Activated CD8-positive, alpha-beta memory T cell treated with anti-CD3 and anti-CD28 coated beads for 36 hours (primary cell): Measurements from ENCODE around the gene CHMP4A. TPM values are rescaled to one million over a fixed set of nuclear protein-coding genes. Genes with fewer than 3 reads are reported as not detected.
"Not testable (repeated sequence)": the region's sequence is repeated elsewhere in the genome, so short reads cannot be mapped to it uniquely, and the experiment has no call there.

Source experiments
- CTCF ChIA-PET: fragments of 350-600 bp; sonication (Branson Sonifier 250); formaldehyde crosslinking; loops from one replicate; lab custom pipeline; 2021; ENCODE audit warnings: antibody characterized with exemption; lab: Charles Lee
- POLR2A ChIA-PET: fragments of 350-600 bp; sonication (Branson Sonifier 250); formaldehyde crosslinking; loops from one replicate; lab custom pipeline; 2021; ENCODE audit warnings: antibody characterized with exemption; lab: Charles Lee
- total RNA-seq, 2 experiments: library from RNA; stranded (reverse); gene quantifications; one replicate each; pipeline ENCODE4 v1.2.3, GENCODE V29; 2021

CHMP4A gene
- total RNA-seq, 2 experiments from 2014 or later: 73.7 to 75.8 TPM

DNA sequence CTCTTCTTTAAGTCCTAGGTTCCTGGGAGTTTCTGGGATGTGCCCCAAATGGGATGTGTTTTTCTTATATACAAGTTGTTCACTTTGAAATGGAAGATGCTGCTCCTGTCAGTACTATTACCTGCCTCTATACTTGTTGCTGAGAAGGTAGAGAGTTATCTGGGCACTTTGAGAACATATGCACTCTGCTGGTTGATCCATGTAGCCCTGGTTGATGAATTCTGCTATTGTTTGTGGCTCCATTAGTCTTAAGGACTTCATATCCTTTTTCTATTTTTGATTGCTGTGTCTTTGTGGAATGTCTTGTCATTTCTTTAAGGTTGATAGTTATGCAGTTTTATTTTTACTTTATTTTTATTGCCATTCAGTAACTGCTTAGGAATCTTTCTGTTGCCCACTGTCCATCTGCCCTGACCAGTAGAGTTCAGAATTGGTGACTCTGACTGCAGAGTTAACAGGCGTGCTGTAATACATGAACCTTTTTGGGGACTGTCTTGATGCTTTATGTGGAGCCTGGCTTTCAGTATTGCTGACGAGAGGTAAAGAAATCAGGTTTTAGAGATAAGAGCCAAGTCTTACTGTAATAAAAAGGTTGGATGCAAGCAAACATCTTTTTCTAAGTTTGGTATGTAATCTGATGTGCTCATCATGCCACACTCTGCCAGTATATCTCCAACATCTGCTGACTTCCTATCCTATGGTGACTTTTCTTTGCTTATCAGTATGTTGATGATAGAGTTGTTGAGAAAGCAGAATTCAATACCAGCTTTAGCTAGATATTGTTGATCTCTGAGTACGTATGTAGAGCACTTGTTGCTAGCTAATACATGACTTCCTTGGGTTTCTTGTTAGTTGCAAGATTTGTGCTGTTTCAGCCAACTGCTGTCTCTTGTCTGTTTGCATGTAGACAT is 21.1 kb upstream of the CHMP4A start:
- CTCF ChIA-PET: interaction anchor here (0.8 to 1.9 kb wide), 5 partner anchors 8 to 74 kb away, joined by 4 to 6 read pairs (median 5); partner anchors contain the start of genes CIDEB, IRF9 and TINF2
- POLR2A ChIA-PET: interaction anchor here (0.8 kb wide), 1 partner anchor 8 kb away, joined by 4 read pairs; the partner anchor contains the start of gene TINF2

DNA sequence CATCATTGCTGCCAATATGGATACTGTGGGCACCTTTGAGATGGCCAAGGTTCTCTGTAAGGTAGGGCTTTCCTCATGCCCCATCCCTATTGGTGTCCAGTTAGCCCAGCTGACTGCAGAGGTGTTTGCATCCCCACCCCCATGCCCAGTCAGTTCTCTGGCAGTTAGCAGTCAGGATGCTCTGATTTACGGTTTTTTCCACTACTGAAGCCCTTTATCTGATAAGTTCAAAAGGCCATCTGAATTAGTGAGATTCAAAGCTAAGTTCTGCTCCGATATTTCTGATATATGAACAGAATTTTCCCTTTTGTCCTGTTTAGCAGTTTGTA is 20.2 kb upstream of the CHMP4A start:
- CTCF ChIA-PET: interaction anchor here (1.0 to 1.9 kb wide), 2 partner anchors 9 to 72 kb away, joined by 4 to 5 read pairs; partner anchors contain the start of genes IRF9 and TINF2
- POLR2A ChIA-PET: interaction anchor here (0.6 to 0.8 kb wide), 3 partner anchors 8 to 198 kb away, joined by 3 to 4 read pairs (median 4); partner anchors contain the start of gene TINF2

DNA sequence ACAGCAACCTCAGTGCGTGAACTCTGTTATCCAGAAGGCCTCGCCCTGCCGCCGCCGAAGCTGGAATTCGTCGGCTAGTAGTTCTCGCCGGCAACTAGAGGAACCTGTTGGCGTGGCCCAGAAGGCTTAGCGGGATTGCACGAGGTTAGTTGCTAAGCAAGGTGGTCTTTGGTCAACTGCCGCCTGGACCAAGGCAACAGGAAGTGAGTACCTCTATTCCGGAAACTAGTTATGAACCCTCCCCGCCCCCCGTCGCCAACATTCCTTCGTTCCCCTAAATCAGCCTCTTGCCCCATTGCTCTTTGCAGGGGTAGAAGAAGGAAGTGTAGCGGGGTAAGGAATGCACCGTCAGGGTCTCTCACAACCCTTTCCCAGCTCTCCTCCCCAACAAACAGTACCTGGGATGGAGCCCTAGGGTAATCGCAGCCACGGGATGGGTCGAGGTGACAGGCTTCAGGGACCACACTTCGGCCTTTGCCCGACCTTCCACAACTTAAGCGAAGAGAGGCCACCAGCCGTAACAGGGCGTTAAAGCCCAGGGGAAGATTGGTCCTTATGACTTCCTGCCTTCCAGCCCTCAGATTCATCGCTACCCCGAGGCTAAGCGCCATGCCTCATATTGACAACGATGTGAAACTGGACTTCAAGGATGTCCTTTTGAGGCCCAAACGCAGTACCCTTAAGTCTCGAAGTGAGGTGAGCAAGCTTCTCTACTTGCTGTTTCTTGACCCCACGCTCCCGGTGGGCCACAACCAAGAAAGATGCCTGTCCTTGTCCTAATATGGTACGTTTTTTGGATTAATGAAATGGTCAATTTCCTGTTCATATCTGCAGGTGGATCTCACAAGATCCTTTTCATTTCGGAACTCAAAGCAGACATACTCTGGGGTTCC is 19.6 kb upstream of the CHMP4A start, which contains the start of gene GMPR2:
Gene GMPR2 (plus strand): TSS at position 285 of the 893 bp plus-strand sequence. CDS start 325 bp downstream, at position 610.
- POLR2A ChIA-PET: interaction anchor here (0.6 to 1.3 kb wide), 4 partner anchors 7 to 199 kb away, joined by 3 to 9 read pairs (median 4); partner anchors contain the start of gene TINF2
- CTCF ChIA-PET: interaction anchor here (1.0 to 1.9 kb wide), 2 partner anchors 10 to 72 kb away, joined by 4 to 5 read pairs; partner anchors contain the start of genes IRF9 and TINF2

DNA sequence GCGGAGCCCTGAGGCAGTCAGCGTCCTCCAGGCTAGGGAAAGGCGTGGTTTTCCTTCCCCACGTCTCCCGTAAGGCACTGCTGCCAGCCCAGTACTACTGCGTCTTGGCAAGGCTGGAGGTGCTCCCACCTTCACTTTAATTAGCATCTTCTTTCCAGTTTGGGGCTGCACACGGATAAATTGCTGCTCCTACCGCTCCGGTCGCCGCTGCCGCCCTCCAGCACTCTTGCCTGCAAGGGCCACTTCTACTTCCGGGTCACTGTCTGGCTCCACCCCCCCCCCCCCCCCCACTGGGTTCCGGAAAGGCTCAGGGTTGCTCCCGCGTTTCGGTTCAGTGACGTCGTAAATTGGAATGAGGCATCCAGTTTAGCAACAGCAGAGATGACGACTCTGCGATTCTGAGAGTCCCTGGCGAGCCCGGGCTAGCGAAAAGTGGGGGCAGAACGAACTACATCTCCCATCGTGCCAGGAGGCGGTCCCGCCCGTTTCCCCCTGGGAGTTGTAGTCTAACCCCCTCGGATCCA is 18.9 kb upstream of the CHMP4A start, which contains the start of gene NEDD8:
Gene NEDD8 (minus strand): TSS at position 247 of the 524 bp plus-strand sequence. CDS start 100 bp downstream, at position 147.
- CTCF ChIA-PET: interaction anchor here (1.9 kb wide), 1 partner anchor 71 kb away, joined by 4 read pairs; the partner anchor contains the start of gene IRF9
- POLR2A ChIA-PET: interaction anchor here (1.3 kb wide), 1 partner anchor 10 kb away, joined by 9 read pairs; the partner anchor contains the start of gene TINF2

DNA sequence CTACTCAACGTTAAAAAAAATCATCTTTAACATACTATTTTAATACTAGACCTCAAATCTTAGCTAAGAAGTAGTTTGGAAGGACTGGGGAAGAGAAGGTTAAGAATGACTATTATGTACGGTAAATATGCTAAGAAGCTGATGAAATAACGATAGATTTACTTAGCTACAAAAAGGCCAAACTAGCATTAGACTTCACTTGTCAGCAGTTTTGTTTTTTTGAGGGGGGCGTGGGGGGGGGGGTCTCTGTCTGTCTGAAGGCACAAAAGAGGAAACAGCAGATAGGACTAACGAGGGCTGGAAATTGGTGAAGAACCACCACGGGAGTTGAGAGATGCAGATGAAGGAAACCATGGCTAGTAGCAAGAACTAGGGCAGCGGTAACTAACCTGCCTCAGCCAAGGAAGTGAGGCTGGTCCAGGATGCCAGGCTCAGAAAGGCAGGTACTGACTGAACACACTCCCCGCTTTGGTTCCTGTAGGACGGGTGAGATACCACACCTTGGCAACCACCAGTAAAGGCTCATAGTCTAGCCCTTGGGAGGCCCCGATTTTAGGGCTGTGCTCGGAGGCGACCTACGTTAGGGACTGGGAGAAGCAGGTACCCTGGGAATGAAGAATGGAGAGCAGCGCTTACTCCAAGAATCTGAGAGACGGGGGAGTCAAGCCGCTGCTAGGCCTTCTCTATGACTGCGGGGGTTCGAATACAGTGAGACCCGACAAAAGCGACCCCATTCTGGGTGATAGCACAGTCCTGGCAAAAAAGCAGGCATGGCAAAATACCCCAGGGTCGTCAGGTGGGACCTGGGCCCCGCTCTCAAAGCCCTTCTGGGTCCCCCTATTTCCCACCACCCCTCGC is 18.2 kb upstream of the CHMP4A start:
- ChIA-PET CTCF (interaction anchor here (0.9 to 1.6 kb wide), 4 partner anchors 11 to 70 kb away, joined by 3 to 5 read pairs (median 3); partner anchors contain the start of genes CHMP4A, IRF9 and TINF2), POLR2A (interaction anchor here (0.6 to 1.0 kb wide), 3 partner anchors 11 to 210 kb away, joined by 3 to 10 read pairs (median 4); partner anchors contain the start of gene TINF2)

DNA sequence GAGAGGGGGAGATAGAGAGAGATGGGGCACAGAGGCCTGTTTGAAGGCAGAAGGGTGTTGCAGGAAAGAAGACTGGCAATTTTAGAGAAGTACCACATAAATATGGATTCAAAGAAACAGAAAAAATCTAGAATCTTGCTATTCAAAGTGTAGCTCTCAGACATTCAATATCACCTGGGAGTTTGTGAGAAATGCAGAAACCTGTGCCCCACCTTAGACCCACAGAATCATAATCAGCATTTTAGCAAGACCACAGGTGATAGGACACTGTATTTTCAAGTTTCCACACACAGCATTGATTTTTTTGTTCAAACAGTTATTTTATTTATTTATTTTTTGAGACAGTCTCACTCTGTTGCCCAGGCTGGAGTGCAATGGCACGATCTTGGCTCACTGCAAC is 15.6 kb upstream of the CHMP4A start:
- ChIA-PET CTCF (interaction anchor here (0.6 to 0.9 kb wide), 3 partner anchors 13 to 203 kb away, joined by 3 to 5 read pairs (median 4); partner anchors contain the start of gene MDP1), POLR2A (interaction anchor here (0.6 to 0.7 kb wide), 2 partner anchors 9 to 43 kb away, joined by 5 to 7 read pairs; partner anchors contain the start of gene RABGGTA)

DNA sequence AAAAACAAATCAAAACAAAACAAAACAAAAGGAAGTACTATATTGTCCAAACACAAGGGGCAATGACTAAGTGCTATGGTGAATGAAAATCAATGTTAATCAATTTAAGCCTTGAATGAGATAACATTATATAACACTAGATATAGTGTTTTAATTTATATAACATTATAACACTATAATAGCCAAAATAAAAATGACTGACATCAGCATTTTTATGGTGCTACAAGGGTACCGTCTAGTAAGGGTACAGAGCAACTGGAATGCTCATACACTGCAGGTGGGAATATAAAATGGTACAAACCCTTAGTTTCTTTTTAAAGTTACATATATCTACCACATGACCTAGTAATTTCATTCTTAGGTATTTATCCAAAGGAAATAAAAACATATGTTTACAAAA is 13.2 kb upstream of the CHMP4A start:
- ChIA-PET CTCF (interaction anchor here (0.7 kb wide), 1 partner anchor 20 kb away, joined by 4 read pairs; no protein-coding TSS in a partner anchor), POLR2A (no interaction called here)

DNA sequence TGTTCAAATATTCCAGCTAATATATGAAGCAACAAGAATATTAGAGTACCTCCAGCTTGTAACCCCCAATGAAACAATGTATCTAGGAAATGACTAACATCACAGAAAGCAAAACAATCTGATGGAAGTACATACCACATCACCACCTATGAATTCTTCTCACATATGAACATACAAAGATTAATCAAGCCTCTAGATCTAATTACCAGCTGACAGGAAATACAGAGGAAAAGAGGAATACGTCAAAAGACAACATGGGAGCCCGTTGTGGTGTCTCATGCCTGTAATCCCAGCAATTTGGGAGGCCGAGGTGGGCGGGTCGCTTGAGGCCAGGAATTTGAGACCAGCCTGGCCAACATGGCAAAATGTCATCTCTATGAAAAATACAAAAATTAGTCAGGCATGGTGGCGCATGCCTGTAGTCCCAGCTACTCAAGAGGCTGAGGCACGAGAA is 11.4 kb upstream of the CHMP4A start:
- CTCF ChIA-PET: interaction anchor here (0.6 to 1.4 kb wide), 2 partner anchors 84 to 129 kb away, joined by 4 read pairs; no protein-coding TSS in a partner anchor
- POLR2A ChIA-PET: no interaction called here

DNA sequence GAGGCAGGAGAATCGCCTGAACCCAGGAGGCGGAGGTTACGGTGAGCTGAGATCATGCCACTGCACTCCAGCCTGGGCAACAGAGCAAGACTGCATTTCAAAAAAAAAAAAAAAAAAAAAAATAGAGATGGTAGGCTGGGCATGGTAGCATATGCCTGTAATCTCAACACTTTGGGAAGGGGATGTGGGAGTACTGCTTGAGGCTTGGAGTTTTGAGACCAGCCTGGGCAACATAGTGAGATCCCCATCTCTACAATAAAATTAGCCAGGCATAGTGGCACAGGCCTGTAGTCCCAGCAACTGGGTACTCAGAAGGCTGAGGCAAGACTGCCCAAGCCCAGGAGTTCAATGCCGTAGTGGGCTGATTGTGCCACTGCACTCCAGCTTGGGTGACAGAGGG is 9.7 kb upstream of the CHMP4A start:
- CTCF ChIA-PET: interaction anchor here (0.8 kb wide), 1 partner anchor 9 kb away, joined by 3 read pairs; no protein-coding TSS in a partner anchor
- POLR2A ChIA-PET: not testable (repeated sequence)

DNA sequence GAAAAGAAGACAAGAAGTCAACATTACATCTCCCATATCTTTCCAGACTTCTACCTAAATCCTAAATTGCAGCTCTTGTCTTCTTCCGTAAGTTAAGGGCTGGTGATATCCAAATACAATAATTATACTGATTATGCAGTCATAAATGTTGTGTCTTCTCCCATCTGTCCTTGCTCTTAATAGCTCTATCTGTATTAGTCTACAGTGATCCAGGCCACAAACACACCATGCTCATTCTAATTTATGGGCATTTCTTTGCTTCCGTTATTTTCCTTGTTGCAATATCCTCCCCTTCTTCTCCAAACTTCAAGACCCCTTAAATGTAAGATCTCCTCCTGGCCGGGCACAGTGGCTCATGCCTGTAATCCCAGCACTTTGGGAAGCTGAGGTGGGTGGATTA is 6.2 kb upstream of the CHMP4A start:
- POLR2A ChIA-PET: interaction anchor here (0.6 kb wide), 1 partner anchor 10 kb away, joined by 9 read pairs; no protein-coding TSS in a partner anchor
- CTCF ChIA-PET: interaction anchor here (0.9 to 1.9 kb wide), 2 partner anchors 23 to 77 kb away, joined by 3 to 8 read pairs; partner anchors contain the start of gene TINF2

DNA sequence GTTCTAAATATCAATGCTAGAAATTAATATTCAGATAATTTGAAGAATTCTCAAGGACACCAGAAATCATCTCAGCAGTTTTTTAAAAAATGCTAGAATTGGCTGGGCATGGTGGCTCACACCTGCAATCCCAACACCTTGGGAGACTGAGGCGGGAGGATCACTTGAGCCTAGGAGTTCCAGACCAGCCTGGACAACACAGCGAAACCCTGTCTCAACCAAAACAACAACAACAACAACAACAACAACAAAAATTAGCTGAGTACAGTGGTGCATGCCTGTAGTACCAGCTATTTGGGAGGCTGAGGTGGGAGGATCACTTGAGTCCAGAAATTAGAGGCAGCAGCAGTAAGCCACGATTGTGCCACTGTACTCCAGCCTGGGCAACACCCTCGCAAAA is 5.8 kb upstream of the CHMP4A start:
- CTCF ChIA-PET: interaction anchor here (1.9 kb wide), 1 partner anchor 24 kb away, joined by 8 read pairs; the partner anchor contains the start of gene TINF2
- POLR2A ChIA-PET: interaction anchor here (0.6 kb wide), 1 partner anchor 10 kb away, joined by 9 read pairs; no protein-coding TSS in a partner anchor

DNA sequence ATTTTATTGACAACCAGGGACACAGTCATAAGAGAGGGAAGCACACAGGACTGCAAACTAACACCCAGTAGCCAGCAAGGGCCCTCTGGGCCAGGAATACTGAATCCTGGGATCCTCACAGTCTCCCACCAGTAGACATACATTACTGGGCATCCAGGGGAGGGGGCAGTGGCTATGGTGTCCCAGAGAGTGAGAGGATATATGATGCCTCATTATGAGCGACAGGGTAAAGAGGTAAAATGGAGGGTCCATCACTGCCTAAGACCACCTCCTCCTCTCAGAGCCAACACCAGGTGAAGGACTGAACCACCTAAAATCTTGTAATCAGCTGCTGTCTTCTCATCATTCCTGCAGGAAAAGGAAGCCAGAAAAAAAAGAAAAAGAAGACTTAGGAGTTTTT is 3.6 kb upstream of the CHMP4A start:
- POLR2A ChIA-PET: not testable (repeated sequence)
- CTCF ChIA-PET: interaction anchor here (1.6 to 3.3 kb wide), 2 partner anchors 25 to 28 kb away, joined by 5 to 16 read pairs; partner anchors contain the start of genes IPO4 and TINF2

DNA sequence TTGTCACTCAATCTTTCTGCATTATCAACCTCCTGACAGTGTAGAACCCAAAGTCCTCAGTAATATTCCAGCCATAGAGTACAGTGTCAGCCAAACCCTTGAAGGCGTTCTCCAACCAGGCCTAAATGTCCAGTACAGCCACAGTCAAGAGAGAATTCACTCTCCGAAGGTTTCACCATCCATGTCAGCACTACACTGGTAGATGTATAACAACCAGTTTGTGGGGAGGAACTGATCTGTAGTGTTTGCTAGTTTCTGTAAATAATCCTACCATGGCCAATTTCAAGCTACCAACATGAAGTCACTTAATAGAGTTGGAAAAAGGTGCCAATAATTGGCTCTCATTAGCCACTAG is 3.0 kb upstream of the CHMP4A start:
- CTCF ChIA-PET: interaction anchor here (0.9 to 3.3 kb wide), 14 partner anchors 9 to 215 kb away, joined by 3 to 16 read pairs (median 5); partner anchors contain the start of genes CIDEB, IPO4, TINF2 and TM9SF1
- POLR2A ChIA-PET: interaction anchor here (0.5 to 2.0 kb wide), 3 partner anchors 20 to 126 kb away, joined by 3 to 18 read pairs (median 9); partner anchors contain the start of genes TINF2 and TM9SF1

DNA sequence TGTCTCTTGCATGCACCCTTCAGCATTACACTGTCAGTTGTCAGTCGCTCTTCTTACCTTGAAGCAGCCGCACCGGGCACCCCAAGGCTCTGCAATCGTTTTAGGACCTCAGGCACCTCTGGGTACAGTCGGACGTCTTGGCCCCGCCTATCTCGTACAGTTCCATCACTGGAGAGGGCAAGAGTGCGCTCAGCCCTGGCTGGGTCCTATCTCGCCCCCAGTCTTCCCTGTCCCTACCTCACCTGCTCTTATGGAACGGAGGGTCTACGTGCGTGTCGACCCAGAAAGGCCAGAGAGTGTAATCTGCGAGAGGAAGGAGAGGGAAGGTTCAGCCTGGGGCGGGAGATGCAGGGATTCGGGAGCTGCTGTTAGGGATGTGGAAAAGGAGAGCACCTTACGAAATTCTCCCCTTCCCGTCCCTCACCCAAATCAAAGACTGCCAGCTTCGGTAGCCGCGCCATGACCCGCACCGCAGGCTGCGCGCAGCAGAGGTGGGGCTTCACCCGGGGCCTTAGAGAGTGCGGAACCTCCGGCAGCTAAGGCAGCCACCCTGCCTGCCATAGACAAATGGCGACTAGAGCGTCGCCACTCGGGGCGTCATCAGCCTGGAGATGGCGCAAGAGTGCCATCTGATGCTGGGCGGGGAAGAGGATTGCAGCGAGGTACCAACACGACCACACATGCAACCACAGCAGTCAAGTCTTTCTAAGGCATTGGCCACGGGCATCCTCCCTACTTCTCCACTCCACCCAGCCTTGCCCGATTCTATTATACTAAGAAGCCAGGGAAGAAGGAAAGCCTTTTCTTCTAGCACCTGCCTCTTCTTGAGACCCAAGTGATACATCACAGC is 2.4 kb upstream of the CHMP4A start, which contains the start of gene MDP1:
Gene MDP1 (minus strand): TSS at position 572 of the 850 bp plus-strand sequence. CDS start 111 bp downstream, at position 461.
- CTCF ChIA-PET: interaction anchor here (0.9 to 3.3 kb wide), 14 partner anchors 9 to 216 kb away, joined by 3 to 16 read pairs (median 5); partner anchors contain the start of genes CIDEB, IPO4, TINF2 and TM9SF1
- POLR2A ChIA-PET: interaction anchor here (0.5 to 2.0 kb wide), 4 partner anchors 20 to 142 kb away, joined by 3 to 18 read pairs (median 7); partner anchors contain the start of genes TINF2 and TM9SF1
